HG02642 (cell line): ENCODE data around the gene RABL6.
"Not testable (repeated sequence)": the region's sequence is repeated elsewhere in the genome, so short reads cannot be mapped to it uniquely, and the experiment has no call there.

Source experiments
- ATAC-seq: cut with Tn5 transposase; IDR thresholded peaks from one replicate; pipeline ENCODE4 v1.9.1; 2021; ENCODE audit warnings: mild to moderate bottlenecking; ENCODE audit not compliant: unreplicated experiment, poor library complexity

The RABL6 gene

GRCh38 chr9:136833381-136834048 lies 25.8 kb downstream of the RABL6 start:
- not testable (repeated sequence) for ATAC-seq

GRCh38 chr9:136835162-136835931 lies 27.6 kb downstream of the RABL6 start:
- ATAC-seq: no peak

GRCh38 chr9:136835932-136836904 lies 28.5 kb downstream of the RABL6 start:
- no peak for ATAC-seq

- no peak for ATAC-seq
Measured at GRCh38 chr9:136837146-136837855, 29.6 kb downstream of the RABL6 start.

GRCh38 chr9:136837856-136838277 lies 30.1 kb downstream of the RABL6 start:
- ATAC-seq: not testable (repeated sequence)

GRCh38 chr9:136838314-136839228 lies 30.8 kb downstream of the RABL6 start:
- no peak for ATAC-seq

- ATAC-seq: no peak
Measured at GRCh38 chr9:136839229-136840139, 31.7 kb downstream of the RABL6 start.

GRCh38 chr9:136840140-136840876 lies 32.6 kb downstream of the RABL6 start:
- no peak for ATAC-seq

GRCh38 chr9:136840877-136841645 lies 33.3 kb downstream of the RABL6 start:
- no peak for ATAC-seq

GRCh38 chr9:136841646-136842379 lies 34.1 kb downstream of the RABL6 start:
- ATAC-seq: not testable (repeated sequence)

GRCh38 chr9:136842380-136842948 lies 34.7 kb downstream of the RABL6 start, which contains the start of gene AJM1:
Gene AJM1, plus strand, starts transcription at chr9:136842478. Its CDS starts 1,937 bp downstream, at chr9:136844415.
- ATAC-seq: peak; percentile 66

- ATAC-seq: not testable (repeated sequence)
Measured at GRCh38 chr9:136843159-136843800, 35.5 kb downstream of the RABL6 start.

- not testable (repeated sequence) for ATAC-seq
Measured at GRCh38 chr9:136843801-136844740, 36.3 kb downstream of the RABL6 start.
